Measurements from ENCODE around the gene TCL1B. TPM values are rescaled to one million over a fixed set of nuclear protein-coding genes. Genes with fewer than 3 reads are reported as not detected.

Gene TCL1B
- total and polyA plus RNA-seq, 2 of the 4 experiments (the other 2 are of a cell fraction) = not detected

- no peak for ATAC-seq (ENCODE audit: low read depth)
- Histone ChIP-seq H3K9me3 (ENCODE audit: control insufficient read depth, insufficient read depth, low read length) (no peaks in the 10 kb centered on the region), H3K4me3 (ENCODE audit: insufficient read depth, low read depth, low read length) (no peak overlapping the region), H3K9ac (ENCODE audit: low read depth, low read length) (no peak overlapping the region), H3K36me3 (ENCODE audit: control insufficient read depth, insufficient read depth, low read length) (no peaks in the 10 kb centered on the region), H2AK5ac (ENCODE audit: low read depth, low read length) (no peak overlapping the region), H2BK20ac (ENCODE audit: low read depth, low read length) (no peak overlapping the region), H3K4me1 (ENCODE audit: control insufficient read depth, insufficient read depth, low read length) (no peaks in the 10 kb centered on the region), H2AK9ac (replicated peaks; ENCODE audit: low read depth, low read length, poor library complexity) (no peak overlapping the region), H4K5ac (ENCODE audit: low read depth, low read length) (no peak overlapping the region), H3K18ac (ENCODE audit: low read depth, low read length) (no peak overlapping the region), H4K8ac (ENCODE audit: low read depth in 2 of 2, low read length in 2 of 2) (no peak overlapping the region), H3K27ac (ENCODE audit: insufficient read depth, low read length) (no peak overlapping the region), H3K23ac (ENCODE audit: low read depth, low read length) (no peak overlapping the region), H3K4ac (ENCODE audit: low read depth, low read length) (no peak overlapping the region), H3K9me1 (ENCODE audit: insufficient read depth, low read length) (no peaks in the 10 kb centered on the region), H2AFZ (replicated peaks; ENCODE audit: low read length, poor library complexity) (no peak overlapping the region), H3K14ac (replicated peaks; ENCODE audit: low read depth, low read length) (no peak overlapping the region), H3K56ac (ENCODE audit: extremely low read depth, insufficient read depth, low read length) (no peak overlapping the region), H3K27me3 (ENCODE audit: control insufficient read depth, insufficient read depth, low read length) (no peaks in the 10 kb centered on the region), H2BK5ac (ENCODE audit: low read depth, low read length, poor library complexity, severe bottlenecking) (no peak overlapping the region), H3K79me1 (ENCODE audit: low read depth in 1 of 2, low read length in 2 of 2) (no peaks in the 10 kb centered on the region), H2BK120ac (ENCODE audit: low read depth, low read length) (no peak overlapping the region), H2BK15ac (ENCODE audit: low read depth, low read length) (no peak overlapping the region), H4K20me1 (ENCODE audit: insufficient read depth, low read length) (no peaks in the 10 kb centered on the region), H3K4me2 (ENCODE audit: low read depth, low read length) (no peak overlapping the region), H4K91ac (ENCODE audit: insufficient read depth, low read depth, low read length) (no peak overlapping the region)
- CTCF ChIA-PET = no interaction called here
- no TSS peak for BruUV-seq (replicated peaks)
- in situ Hi-C loops (cut with MboI; ENCODE audit: low sequenced_read_pairs) (no loop called here), intact Hi-C loops (cut with micrococcal nuclease) (no loop called here), dilution Hi-C loops (cut with HindIII; ENCODE audit: low sequenced_read_pairs, unreplicated experiment) (no loop called here)
- no peak for DNase-seq
- WGBS, 2 experiments (ENCODE audit: extremely low coverage in 2 of 2, insufficient read length in 1 of 2) = 50% methylated on average over 1 of the region's 5 CpGs; no CpG with 5 or more reads in 1 of the 2 experiments
- TF ChIP-seq ELK1 (IDR thresholded peaks at IDR 0.05; ENCODE audit: borderline replicate concordance, low read depth, low read length) (no peak), BHLHE40 (IDR thresholded peaks at IDR 0.05; ENCODE audit: low read depth, low read length) (no peak), MXI1 (IDR thresholded peaks at IDR 0.05; ENCODE audit: borderline replicate concordance, low read depth, low read length) (no peak), CHD1 (IDR thresholded peaks at IDR 0.05; ENCODE audit: low read depth, low read length) (no peak), RFX5 (IDR thresholded peaks at IDR 0.05; ENCODE audit: low read depth, low read length) (no peak), CTCF (conservative IDR thresholded peaks at IDR 0.05; ENCODE audit: low read depth, low read length) (no peak), SMC3 (IDR thresholded peaks at IDR 0.05; ENCODE audit: low read depth, low read length) (no peak), NFE2L2 (IDR thresholded peaks at IDR 0.05; ENCODE audit: low read depth, low read length) (no peak), POLR2A (IDR thresholded peaks at IDR 0.05; ENCODE audit: low read depth, low read length) (no peak), RAD21 (IDR thresholded peaks at IDR 0.05; ENCODE audit: low read length) (no peak), FOS (IDR thresholded peaks at IDR 0.05; ENCODE audit: low read depth, low read length) (no peak), MAZ (IDR thresholded peaks at IDR 0.05; ENCODE audit: borderline replicate concordance, low read depth, low read length) (no peak), MAFK (IDR thresholded peaks at IDR 0.05; ENCODE audit: low read depth, low read length) (no peak), CEBPB (IDR thresholded peaks at IDR 0.05; ENCODE audit: low read depth, low read length) (no peak), RCOR1 (IDR thresholded peaks at IDR 0.05; ENCODE audit: insufficient replicate concordance, low read length) (no peak)
- TF ChIP-seq, protein P1, sequence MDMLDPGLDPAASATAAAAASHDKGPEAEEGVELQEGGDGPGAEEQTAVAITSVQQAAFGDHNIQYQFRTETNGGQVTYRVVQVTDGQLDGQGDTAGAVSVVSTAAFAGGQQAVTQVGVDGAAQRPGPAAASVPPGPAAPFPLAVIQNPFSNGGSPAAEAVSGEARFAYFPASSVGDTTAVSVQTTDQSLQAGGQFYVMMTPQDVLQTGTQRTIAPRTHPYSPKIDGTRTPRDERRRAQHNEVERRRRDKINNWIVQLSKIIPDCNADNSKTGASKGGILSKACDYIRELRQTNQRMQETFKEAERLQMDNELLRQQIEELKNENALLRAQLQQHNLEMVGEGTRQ (IDR thresholded peaks at IDR 0.05; ENCODE audit: low read depth, low read length) = no peak
- POLR2A ChIA-PET (ENCODE audit: unreplicated experiment) = no interaction called here
Observed at GRCh38 chr14:95695051-95695450, 8.8 kb downstream of the TCL1B start.

Data from IMR-90 (cell line).